Measurements from ENCODE around the gene API5.

Gene API5

DNA sequence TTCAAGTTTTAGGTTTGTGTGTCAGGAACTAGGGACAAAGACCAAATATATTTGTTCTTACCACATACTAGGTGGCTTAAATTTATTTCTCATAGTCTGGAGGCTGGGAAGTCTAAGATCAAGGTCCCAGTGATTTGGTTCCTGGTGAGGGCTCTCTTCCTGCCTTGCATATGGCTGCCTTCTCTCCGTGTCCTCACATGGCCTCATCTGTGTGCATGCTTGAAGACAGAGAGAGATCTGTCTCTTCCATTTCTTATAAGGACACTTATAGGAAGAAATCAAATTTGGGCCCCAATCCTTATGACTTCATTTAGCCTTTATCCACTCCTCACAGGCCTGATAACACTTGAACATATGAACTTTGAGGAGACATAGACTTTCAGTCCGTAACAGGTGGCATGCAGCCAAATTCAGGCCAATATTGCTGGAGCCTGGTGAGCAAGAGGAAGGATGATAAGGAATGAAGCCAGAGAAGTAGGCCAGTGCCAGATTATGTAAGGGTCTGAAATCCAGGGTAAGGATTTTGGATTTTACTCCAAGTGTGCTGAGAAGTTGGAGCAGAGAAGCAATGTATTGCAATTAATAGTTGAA is 82.1 kb downstream of the API5 start:
- no peaks in the 10 kb centered on the region for H3K9me3 ChIP-seq (ENCODE audit: control insufficient read depth, insufficient read depth, low read depth, low read length)
- no peaks in the 10 kb centered on the region for H3K27me3 ChIP-seq (ENCODE audit: control insufficient read depth, insufficient read depth, low read length)
- peaks cover 10% of the 10 kb centered on the region for H3K4me1 ChIP-seq (ENCODE audit: control insufficient read depth, insufficient read depth, low read length)
- no peak overlapping the region for H3K27ac ChIP-seq (ENCODE audit: low read depth, low read length)
- no peak overlapping the region for H3K9ac ChIP-seq (ENCODE audit: low read length)
- H3K4me3 ChIP-seq (ENCODE audit: low read depth, low read length) = no peak overlapping the region
- H3K36me3 ChIP-seq (ENCODE audit: control insufficient read depth, insufficient read depth, low read length) = peaks cover 82% of the 10 kb centered on the region

All from HUES6 (cell line).